Testis (tissue), 2 donors: ENCODE measurements around the gene TMED3.

Source experiments
- POLR2A ChIP-seq: fragments of 450-650 bp; IDR thresholded peaks from one replicate; pipeline ENCODE4 v1.6.1; 2017; ENCODE audit warnings: antibody characterized with exemption, mild to moderate bottlenecking, moderate library complexity
- TF ChIP-seq, protein P1 (sequence below), 3 experiments: fragments of 450-650 bp in 2 of 3; fragments of 200-600 bp in 1 of 3; sonication (generic) in 1 of 3; IDR thresholded peaks; one replicate each; pipeline ENCODE4 v1.5.1; 2016 to 2019; ENCODE audit warnings: antibody characterized with exemption in 3 of 3, mild to moderate bottlenecking in 2 of 3, moderate library complexity in 1 of 3

DNA sequence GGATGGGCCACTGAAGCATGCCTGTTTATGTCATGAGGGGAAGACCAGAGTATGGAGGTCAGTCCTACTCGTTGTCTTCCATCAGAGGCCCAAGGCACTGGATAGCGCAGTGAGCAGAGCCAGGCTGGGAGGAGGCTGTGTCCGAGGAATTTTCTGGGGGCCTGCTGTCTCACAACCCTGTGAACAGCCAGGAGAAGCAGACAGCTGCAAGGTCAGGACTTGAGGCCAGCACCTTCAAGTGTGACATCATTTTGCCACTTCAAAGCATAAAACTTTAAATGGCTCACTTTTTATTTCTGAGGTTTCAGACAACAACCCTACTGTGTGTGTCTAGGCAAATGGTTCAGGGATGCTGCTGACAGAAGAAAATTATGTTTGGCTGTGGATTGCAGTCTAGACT is 47.2 kb downstream of the TMED3 start:
- TF ChIP-seq, protein P1, sequence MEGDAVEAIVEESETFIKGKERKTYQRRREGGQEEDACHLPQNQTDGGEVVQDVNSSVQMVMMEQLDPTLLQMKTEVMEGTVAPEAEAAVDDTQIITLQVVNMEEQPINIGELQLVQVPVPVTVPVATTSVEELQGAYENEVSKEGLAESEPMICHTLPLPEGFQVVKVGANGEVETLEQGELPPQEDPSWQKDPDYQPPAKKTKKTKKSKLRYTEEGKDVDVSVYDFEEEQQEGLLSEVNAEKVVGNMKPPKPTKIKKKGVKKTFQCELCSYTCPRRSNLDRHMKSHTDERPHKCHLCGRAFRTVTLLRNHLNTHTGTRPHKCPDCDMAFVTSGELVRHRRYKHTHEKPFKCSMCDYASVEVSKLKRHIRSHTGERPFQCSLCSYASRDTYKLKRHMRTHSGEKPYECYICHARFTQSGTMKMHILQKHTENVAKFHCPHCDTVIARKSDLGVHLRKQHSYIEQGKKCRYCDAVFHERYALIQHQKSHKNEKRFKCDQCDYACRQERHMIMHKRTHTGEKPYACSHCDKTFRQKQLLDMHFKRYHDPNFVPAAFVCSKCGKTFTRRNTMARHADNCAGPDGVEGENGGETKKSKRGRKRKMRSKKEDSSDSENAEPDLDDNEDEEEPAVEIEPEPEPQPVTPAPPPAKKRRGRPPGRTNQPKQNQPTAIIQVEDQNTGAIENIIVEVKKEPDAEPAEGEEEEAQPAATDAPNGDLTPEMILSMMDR (IDR thresholded peaks at IDR 0.05): no peak
- no peak for TF ChIP-seq POLR2A
